ENCODE measurements around the gene GRHL3.

The GRHL3 gene

DNA sequence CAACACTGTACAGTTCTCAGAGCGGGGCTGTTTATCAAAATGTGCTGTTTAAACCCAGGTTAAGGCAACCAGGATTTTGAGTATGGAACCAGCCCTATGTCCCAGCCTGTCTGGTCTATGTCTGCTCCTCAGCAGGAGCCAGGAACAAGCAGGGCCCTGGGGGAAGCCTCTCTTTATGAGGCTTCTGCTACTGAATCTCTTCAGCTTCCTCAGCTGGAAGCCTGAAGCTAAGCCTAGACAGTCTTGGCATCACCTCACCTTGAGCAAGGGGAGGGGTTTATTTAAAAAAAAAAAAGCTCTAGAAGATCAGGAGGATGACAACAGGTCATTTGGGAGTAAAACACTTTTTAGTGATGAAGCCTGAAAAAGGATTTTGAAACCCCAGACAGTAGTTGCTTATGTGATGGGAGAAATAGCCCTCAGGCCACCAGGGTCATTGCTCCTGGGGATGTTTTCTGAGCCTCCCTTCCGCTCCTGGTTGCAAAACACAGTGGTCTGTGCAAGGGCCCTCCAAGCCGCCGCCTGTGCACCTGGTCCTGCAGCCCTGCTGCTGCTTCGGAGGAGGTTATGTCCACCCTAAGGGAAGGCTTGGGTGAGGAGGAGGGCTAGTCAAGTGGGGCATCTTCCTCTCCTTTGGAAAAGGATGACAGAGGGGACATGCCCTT is 21.8 kb upstream of the GRHL3 start:
- no peak overlapping the region for H3K4me3 Mint-ChIP-seq
- no peaks in the 10 kb centered on the region for H3K9me3 Mint-ChIP-seq
- H3K27me3 Mint-ChIP-seq = peaks cover 35 to 37% of the 10 kb centered on the region in 2 donors
- no peak for DNase-seq
- H3K4me1 Mint-ChIP-seq (ENCODE audit: low read depth in 2 of 2) = no peaks in the 10 kb centered on the region
- peaks cover 3% of the 10 kb centered on the region for H3K36me3 Mint-ChIP-seq (ENCODE audit: insufficient read depth)
- no peak overlapping the region for H3K27ac Mint-ChIP-seq
- no peak for ATAC-seq (replicated peaks)

DNA sequence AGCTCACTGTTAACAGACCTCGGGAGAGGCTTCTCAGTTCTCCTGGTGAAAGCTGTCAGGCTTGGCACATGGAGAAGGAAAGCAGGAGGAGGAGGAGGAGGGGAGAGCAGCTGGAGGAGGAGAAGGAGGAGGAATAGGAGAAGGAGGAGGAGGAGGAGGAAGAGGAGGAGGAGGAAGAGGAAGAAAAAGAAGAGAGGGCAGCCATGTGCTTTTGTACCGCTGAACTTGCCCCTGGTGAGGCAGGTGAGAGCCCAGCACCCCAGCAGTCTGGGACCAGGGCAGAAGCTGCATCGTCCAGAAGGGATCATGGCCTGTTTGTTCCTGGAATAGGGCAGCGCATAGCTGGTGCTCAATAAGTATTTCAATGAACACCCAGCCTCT is 21.3 kb upstream of the GRHL3 start:
- H3K27me3 Mint-ChIP-seq = peaks cover 35 to 41% of the 10 kb centered on the region in 2 donors
- no peak for DNase-seq
- no peak overlapping the region for H3K27ac Mint-ChIP-seq
- H3K4me1 Mint-ChIP-seq (ENCODE audit: low read depth in 2 of 2) = no peaks in the 10 kb centered on the region
- peaks cover 3% of the 10 kb centered on the region for H3K36me3 Mint-ChIP-seq (ENCODE audit: insufficient read depth)
- ATAC-seq (replicated peaks) = no peak
- H3K9me3 Mint-ChIP-seq = no peaks in the 10 kb centered on the region
- H3K4me3 Mint-ChIP-seq = no peak overlapping the region

DNA sequence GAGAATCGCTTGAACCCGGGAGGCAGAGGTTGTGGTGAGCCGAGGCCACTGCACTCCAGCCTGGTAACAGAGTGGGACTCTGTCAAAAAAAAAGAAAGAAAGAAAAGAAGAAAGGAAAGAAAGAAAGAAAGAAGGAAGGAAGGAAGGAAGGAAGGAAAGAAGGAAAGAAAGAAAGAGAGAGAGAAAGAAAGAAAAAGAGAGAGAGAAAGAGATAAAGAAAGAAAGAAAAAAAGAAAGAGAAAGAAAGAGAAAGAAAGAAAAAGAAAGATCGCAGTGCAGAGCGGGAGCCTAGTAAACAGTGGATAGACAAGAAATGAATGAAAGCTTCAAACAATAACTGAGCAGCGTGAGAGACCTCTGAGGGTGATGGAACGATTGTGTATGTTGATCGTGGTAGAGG is 20.6 kb upstream of the GRHL3 start:
- peaks cover 3% of the 10 kb centered on the region for H3K36me3 Mint-ChIP-seq (ENCODE audit: insufficient read depth)
- no peaks in the 10 kb centered on the region for H3K4me1 Mint-ChIP-seq (ENCODE audit: low read depth in 2 of 2)
- DNase-seq (no peak), ATAC-seq (replicated peaks) (no peak)
- H3K27ac Mint-ChIP-seq = no peak overlapping the region
- H3K4me3 Mint-ChIP-seq = no peak overlapping the region
- H3K9me3 Mint-ChIP-seq = no peaks in the 10 kb centered on the region
- peaks cover 35 to 41% of the 10 kb centered on the region in 2 donors for H3K27me3 Mint-ChIP-seq

DNA sequence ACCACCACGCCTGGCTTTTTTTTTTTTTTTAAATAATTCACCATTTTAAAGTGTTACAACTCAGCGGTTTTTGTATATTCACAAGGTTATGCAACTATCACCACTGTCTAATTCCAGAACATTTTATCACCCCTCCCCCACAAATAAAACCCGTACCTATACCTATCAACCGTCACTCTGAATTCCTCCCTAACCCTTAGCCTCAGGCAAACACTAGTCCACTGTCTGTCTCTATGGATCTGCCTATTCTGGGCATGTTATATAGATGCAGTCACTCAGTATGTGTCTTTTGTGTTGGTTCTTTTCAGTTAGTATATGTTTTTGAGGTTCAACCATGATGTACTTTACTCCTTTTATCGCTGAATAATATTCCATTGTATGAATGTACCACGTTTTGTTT is 19.3 kb upstream of the GRHL3 start:
- peaks cover 3% of the 10 kb centered on the region for H3K36me3 Mint-ChIP-seq (ENCODE audit: insufficient read depth)
- peaks cover 37 to 43% of the 10 kb centered on the region in 2 donors for H3K27me3 Mint-ChIP-seq
- H3K4me1 Mint-ChIP-seq (ENCODE audit: low read depth in 2 of 2) = no peaks in the 10 kb centered on the region
- DNase-seq (no peak), ATAC-seq (replicated peaks) (no peak)
- H3K27ac Mint-ChIP-seq = no peak overlapping the region
- no peak overlapping the region for H3K4me3 Mint-ChIP-seq
- no peaks in the 10 kb centered on the region for H3K9me3 Mint-ChIP-seq

DNA sequence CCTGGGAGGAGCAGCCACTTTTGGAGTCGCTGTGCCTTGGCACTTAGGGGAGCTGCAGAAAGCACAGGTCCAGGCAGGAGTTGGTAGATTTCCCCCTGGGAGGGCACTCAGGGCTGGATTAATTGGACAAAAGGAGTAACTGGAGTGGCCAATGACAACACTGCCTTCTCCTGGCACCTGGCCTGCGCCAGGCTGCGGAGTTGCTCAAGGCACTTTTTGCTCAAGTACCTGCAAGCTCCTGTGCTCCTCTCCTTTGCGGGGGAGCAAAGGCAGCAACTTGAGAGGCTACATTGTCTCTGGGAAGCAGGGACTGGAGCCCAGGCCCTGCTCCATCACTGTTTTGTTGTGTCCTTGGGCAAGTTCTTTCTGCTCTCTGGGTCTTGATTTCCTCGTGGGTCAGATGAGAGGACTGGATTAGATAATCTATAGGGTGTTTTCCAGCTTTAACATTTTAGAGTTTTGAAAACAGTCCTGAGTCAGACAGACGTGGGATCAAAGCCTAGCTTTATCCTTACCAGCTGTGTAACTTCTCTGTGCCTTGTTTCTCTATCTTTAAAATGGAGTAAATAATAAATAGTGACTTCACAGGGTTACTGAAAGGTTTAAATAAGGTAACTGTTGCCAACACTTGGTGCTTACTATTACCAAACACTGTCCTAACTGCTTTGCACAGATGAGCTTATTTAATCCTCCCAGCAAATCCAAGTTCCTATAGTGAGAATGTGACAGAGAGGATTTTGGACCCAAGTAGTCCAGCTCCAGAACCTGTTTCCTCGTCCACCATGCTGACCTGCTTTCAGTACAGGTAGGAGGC is 18.0 kb upstream of the GRHL3 start:
- no peak for ATAC-seq (replicated peaks)
- no peak for DNase-seq
- H3K27ac Mint-ChIP-seq = no peak overlapping the region
- H3K4me3 Mint-ChIP-seq = no peak overlapping the region
- H3K36me3 Mint-ChIP-seq (ENCODE audit: insufficient read depth) = peaks cover 3% of the 10 kb centered on the region
- no peaks in the 10 kb centered on the region for H3K4me1 Mint-ChIP-seq (ENCODE audit: low read depth in 2 of 2)
- no peaks in the 10 kb centered on the region for H3K9me3 Mint-ChIP-seq
- H3K27me3 Mint-ChIP-seq = peaks cover 41 to 45% of the 10 kb centered on the region in 2 donors

DNA sequence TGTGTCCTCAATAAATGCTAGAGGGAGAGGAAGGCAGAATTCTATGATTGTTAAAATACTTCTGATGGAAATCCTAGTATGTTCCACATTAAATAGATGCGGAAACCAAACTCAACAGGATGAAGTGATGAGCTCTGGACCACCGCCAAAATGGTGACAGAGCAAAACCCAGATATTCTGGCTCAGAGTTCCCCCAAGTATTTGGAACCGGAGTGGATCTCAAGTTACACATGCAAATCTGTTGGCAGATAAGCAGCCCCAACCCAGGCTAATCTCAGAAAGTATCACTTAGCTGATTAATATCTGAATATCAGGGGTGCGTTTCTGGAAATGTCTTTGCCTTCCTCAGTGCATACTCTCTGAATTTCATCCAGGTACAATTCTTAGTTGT is 17.4 kb upstream of the GRHL3 start:
- H3K27me3 Mint-ChIP-seq = peaks cover 47% of the 10 kb centered on the region in 2 donors
- H3K36me3 Mint-ChIP-seq (ENCODE audit: insufficient read depth) = peaks cover 3% of the 10 kb centered on the region

DNA sequence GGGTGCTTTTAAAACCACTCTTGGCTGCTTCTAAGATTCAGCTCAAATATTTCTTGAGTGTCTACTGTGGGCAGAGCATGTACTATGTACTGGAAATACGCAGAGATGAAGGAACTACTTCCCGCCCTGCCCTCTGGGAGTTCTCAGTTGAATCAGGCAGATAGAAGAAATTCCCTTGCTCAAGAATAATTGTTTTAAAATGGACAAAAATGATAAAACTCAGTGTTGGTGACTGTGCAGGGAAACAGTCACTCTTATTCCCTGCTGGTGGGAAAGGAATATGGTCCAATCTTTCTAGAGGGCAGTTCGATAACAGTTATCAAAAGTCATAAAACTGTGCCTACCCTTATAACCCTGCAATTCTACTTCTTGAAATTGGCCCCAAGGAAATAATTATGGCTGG is 16.9 kb upstream of the GRHL3 start:
- Mint-ChIP-seq H3K36me3 (ENCODE audit: insufficient read depth) (peaks cover 2% of the 10 kb centered on the region), H3K4me3 (no peak overlapping the region), H3K27me3 (peaks cover 50 to 51% of the 10 kb centered on the region in 2 donors), H3K27ac (no peak overlapping the region), H3K4me1 (ENCODE audit: low read depth in 2 of 2) (peaks cover 0 to under 1% of the 10 kb centered on the region in 2 donors), H3K9me3 (no peaks in the 10 kb centered on the region)
- no peak for ATAC-seq (replicated peaks)
- DNase-seq = no peak

More for the DNA sequence above, 17.4 kb upstream of the GRHL3 start:
- DNase-seq (no peak), ATAC-seq (replicated peaks) (no peak)
- H3K4me3 Mint-ChIP-seq = no peak overlapping the region
- H3K4me1 Mint-ChIP-seq (ENCODE audit: low read depth in 2 of 2) = no peaks in the 10 kb centered on the region
- H3K9me3 Mint-ChIP-seq = no peaks in the 10 kb centered on the region
- no peak overlapping the region for H3K27ac Mint-ChIP-seq

DNA sequence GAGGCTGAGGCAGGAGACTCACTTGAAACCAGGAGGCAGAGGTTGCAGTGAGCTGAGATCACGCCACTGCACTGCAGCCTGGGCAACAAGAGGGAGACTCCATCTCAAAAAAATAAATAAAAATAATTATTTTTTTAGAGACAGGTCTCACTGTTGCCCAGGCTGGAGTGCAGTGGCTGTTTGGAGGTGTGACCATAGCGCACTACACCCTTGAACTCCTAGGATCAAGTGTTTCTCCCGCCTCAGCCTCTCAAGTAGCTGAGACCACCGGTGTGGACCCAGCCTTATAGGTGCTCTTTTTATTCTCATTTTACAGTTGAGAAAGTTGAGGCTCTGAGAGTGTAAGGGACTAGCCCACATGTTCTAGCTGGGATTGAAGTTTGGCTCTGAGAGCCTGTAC is 15.6 kb upstream of the GRHL3 start:
- ATAC-seq (replicated peaks) (no peak), DNase-seq (no peak)
- Mint-ChIP-seq H3K36me3 (ENCODE audit: insufficient read depth) (no peaks in the 10 kb centered on the region), H3K27me3 (peaks cover 42 to 45% of the 10 kb centered on the region in 2 donors), H3K4me3 (no peak overlapping the region), H3K4me1 (ENCODE audit: low read depth in 2 of 2) (peaks cover 0 to 2% of the 10 kb centered on the region in 2 donors), H3K27ac (no peak overlapping the region), H3K9me3 (no peaks in the 10 kb centered on the region)

DNA sequence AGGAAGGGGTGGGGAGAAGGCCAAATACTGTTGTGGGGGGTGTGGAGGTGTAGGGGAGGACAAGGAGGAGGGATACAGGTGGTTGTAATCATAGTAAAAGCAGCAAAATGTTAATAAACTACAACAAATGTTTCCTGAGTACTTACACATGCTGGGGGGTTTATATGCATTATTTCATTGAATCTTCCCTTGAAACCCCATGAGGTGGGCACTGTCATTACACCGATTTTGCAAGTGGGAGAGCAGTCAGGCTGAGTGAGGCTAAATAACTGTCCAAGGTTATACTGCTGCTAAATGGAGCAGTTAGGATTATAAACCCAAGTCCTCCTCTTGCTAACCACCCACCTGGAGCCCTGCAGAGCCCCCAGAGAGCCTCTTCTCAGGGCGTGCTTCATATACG is 14.4 kb upstream of the GRHL3 start:
- ATAC-seq (replicated peaks) (no peak), DNase-seq (no peak)
- Mint-ChIP-seq H3K9me3 (no peaks in the 10 kb centered on the region), H3K4me3 (no peak overlapping the region), H3K27ac (no peak overlapping the region), H3K36me3 (ENCODE audit: insufficient read depth) (no peaks in the 10 kb centered on the region), H3K27me3 (peaks cover 34 to 42% of the 10 kb centered on the region in 2 donors), H3K4me1 (ENCODE audit: low read depth in 2 of 2) (peaks cover 0 to 2% of the 10 kb centered on the region in 2 donors)

DNA sequence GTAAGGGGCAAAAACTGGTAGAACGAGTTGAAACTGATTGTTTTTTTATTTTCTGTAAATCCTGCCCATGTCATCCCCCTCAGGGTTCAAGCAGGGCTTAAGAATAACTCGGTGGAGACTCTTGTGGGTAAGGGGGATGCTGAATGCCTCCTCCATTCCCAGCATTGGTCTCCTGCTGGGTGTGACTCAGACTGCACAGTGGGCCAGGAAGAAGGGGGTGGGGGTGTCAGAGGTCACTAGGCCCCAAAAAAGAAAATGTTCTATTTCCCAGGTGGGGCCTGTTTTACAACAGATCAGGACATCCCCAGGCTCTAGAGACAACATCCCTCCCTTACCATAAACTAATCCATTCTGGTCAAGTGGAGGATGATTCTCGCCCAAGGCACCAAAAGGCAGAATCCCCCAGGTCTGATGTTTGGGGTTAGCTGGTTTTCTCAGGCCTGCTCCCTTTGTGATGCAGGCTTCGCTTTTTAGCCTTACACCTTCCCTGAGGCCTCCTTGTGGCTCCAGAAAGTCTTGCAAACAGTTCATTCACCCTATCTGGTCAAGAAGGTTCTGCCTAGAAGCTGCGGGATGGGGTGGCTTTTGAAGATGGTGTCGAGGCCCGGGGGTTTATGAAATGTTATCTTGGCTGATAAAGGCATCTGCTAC is 10.7 kb upstream of the GRHL3 start:
- Mint-ChIP-seq H3K27ac (no peak overlapping the region), H3K27me3 (peaks cover 19 to 39% of the 10 kb centered on the region in 2 donors)

DNA sequence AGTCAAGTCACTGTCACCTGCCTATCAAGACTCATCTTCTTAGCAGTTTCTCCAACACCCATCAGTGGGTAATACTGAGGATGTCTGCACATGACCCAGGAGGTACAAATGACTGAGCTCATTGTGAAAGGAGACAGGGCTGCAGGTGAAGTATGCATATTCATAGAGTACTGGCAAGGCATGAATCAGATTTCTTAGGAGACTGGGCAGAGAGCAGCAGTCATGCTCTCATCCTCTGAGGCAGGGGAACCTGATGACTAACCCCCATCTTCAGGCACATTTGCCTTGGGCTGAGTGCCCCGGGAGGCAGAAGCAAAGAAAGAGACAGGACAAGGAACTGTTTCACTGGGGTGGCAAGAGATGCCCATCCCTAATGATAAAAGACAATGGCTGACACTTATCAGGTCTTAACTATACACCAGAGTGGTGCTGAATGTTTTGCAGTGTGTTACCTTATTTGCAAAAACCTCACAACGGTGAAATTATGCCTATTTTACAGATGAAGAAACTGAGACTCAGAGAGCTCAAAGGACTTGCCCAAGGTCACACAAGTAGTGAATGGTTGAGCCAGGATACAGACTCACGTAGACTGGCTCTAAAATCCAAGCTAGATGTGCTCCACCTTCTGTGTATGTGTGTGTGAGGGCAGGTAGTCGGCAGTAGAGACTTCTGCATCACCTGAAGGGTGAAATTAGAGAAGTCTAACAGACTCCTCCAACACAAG is 9.2 kb upstream of the GRHL3 start:
- ATAC-seq (replicated peaks) (no peak), DNase-seq (no peak)
- peaks cover 0 to 2% of the 10 kb centered on the region in 2 donors for H3K4me1 Mint-ChIP-seq (ENCODE audit: low read depth in 2 of 2)
- no peaks in the 10 kb centered on the region for H3K9me3 Mint-ChIP-seq
- H3K27me3 Mint-ChIP-seq = peaks cover 23 to 39% of the 10 kb centered on the region in 2 donors
- H3K36me3 Mint-ChIP-seq (ENCODE audit: insufficient read depth) = no peaks in the 10 kb centered on the region
- H3K27ac Mint-ChIP-seq = no peak overlapping the region
- no peak overlapping the region for H3K4me3 Mint-ChIP-seq

More for the DNA sequence above, 10.7 kb upstream of the GRHL3 start:
- Mint-ChIP-seq H3K4me3 (no peak overlapping the region), H3K4me1 (ENCODE audit: low read depth in 2 of 2) (peaks cover 0 to 2% of the 10 kb centered on the region in 2 donors), H3K9me3 (no peaks in the 10 kb centered on the region), H3K36me3 (ENCODE audit: insufficient read depth) (no peaks in the 10 kb centered on the region)
- DNase-seq (no peak), ATAC-seq (replicated peaks) (no peak)

DNA sequence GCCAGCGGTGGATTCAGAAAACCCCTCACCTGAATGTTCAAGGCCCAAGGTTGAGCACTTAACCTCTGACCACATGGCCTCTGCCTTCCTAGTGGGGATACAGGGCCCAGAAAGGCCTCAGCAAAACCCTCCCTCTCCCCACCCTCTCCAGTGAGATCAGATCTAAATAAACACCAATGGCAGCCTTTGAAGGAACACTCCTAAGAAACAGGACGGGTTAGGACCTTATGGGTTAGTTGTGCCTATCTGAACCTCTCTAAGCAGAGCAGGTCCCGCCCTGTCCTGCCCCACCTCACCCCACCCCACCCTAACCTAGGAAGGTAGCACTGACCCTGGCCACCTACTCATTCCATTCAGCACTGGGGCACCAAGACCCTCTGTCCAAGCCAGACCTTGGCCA is 7.9 kb upstream of the GRHL3 start:
- DNase-seq = no peak

DNA sequence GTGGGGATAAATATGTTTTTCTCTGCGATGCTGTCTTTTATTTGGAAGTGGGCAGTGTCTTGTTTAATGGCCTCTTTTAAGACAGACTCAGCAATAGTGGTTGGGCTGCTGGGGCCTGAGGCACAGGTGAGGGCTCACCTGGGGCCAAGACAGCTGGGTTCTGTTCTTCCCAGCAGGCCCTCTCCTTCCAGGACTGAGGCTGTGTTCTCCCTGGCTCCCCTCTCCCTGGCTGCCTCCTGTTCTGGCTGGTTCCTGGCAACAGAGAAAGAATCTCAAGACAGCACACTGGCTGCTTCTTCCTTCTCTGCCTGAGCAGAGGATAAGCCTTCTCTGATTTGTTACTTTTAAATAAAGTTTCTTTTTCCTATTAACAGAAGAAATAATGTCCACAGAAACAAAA is 7.4 kb upstream of the GRHL3 start:
- Mint-ChIP-seq H3K4me1 (ENCODE audit: low read depth in 2 of 2) (peaks cover 0 to 2% of the 10 kb centered on the region in 2 donors), H3K27ac (no peak overlapping the region), H3K27me3 (peaks cover 31 to 39% of the 10 kb centered on the region in 2 donors), H3K4me3 (no peak overlapping the region), H3K36me3 (ENCODE audit: insufficient read depth) (no peaks in the 10 kb centered on the region), H3K9me3 (no peaks in the 10 kb centered on the region)
- ATAC-seq (replicated peaks) = no peak
- DNase-seq = no peak

More for the DNA sequence above, 7.9 kb upstream of the GRHL3 start:
- no peak for ATAC-seq (replicated peaks)
- peaks cover 28 to 39% of the 10 kb centered on the region in 2 donors for H3K27me3 Mint-ChIP-seq
- no peaks in the 10 kb centered on the region for H3K36me3 Mint-ChIP-seq (ENCODE audit: insufficient read depth)
- peaks cover 0 to 2% of the 10 kb centered on the region in 2 donors for H3K4me1 Mint-ChIP-seq (ENCODE audit: low read depth in 2 of 2)
- H3K4me3 Mint-ChIP-seq = no peak overlapping the region
- no peak overlapping the region for H3K27ac Mint-ChIP-seq
- no peaks in the 10 kb centered on the region for H3K9me3 Mint-ChIP-seq

All from effector memory CD8-positive, alpha-beta T cell (primary cell).